ENCODE data around the gene ACAP3.

ACAP3 gene

DNA sequence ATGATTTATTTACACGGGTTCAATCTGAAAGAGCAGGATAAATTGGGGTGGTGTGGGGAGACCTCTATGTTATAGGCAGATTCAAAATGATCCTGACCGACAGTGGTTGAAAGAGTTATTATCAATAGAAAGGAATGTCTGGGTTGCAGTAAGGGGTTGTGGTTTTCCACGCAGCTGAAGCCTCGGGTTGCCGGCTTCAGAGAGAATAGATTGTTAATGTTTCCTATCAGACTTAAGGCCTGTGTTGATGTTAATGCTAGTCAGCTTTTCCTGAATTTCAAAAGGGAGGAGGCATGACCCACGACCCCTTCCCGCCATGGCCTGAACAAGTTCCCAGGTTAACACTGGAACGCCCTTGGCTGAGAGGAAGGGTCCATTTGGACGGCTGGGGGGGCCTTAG lies 31.9 kb downstream of the ACAP3 start:
- Histone ChIP-seq H3K79me2 (ENCODE audit: low read length) (peaks cover 28% of the 10 kb centered on the region), H3K4me2 (ENCODE audit: low read length) (no peak overlapping the region), H3K36me3 (replicated peaks; ENCODE audit: low read depth, low read length) (peaks cover 10% of the 10 kb centered on the region), H3K27me3 (ENCODE audit: low read depth, low read length) (no peaks in the 10 kb centered on the region), H3K9ac (ENCODE audit: low read length) (no peak overlapping the region), H2AFZ (ENCODE audit: low read depth, low read length) (no peak overlapping the region), H3K4me1 (ENCODE audit: low read length) (peaks cover 19% of the 10 kb centered on the region), H3K4me3 (ENCODE audit: low read length) (no peak overlapping the region), H3K27ac (ENCODE audit: low read length) (no peak overlapping the region), H4K20me1 (ENCODE audit: insufficient read depth, low read length) (peaks cover 20% of the 10 kb centered on the region), H3K9me3 (ENCODE audit: insufficient read depth, low read length) (no peaks in the 10 kb centered on the region)
- TF ChIP-seq, protein P1, sequence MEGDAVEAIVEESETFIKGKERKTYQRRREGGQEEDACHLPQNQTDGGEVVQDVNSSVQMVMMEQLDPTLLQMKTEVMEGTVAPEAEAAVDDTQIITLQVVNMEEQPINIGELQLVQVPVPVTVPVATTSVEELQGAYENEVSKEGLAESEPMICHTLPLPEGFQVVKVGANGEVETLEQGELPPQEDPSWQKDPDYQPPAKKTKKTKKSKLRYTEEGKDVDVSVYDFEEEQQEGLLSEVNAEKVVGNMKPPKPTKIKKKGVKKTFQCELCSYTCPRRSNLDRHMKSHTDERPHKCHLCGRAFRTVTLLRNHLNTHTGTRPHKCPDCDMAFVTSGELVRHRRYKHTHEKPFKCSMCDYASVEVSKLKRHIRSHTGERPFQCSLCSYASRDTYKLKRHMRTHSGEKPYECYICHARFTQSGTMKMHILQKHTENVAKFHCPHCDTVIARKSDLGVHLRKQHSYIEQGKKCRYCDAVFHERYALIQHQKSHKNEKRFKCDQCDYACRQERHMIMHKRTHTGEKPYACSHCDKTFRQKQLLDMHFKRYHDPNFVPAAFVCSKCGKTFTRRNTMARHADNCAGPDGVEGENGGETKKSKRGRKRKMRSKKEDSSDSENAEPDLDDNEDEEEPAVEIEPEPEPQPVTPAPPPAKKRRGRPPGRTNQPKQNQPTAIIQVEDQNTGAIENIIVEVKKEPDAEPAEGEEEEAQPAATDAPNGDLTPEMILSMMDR (IDR thresholded peaks at IDR 0.05; ENCODE audit: low read depth, low read length) = no peak
- no peak for TF ChIP-seq EZH2phosphoT487 (IDR thresholded peaks at IDR 0.05; ENCODE audit: low read depth)

DNA sequence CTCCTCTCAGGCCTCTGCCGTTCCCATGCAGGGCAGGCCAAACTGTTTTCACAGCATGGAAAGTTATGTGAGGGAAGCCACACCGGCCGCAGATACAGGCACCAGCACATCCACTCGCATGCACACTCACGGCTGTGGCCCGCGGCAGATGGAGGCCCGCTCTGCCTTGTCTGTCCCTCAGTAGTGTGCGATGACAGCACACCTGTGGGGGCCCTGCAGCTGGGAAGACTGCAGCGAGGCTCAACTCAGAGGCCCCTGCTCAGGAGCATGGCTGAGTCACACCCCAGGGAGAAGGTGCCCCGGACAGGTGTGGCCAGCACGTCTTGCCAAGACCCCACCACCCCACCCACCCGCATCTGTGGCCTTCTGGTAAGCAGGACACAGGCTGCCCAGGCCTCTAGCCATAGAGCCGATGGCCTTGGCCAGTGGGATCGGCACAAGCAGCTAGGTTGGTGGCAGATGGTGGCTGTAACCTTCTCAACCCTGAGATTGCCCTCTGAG lies 32.7 kb downstream of the ACAP3 start:
- Histone ChIP-seq H3K27me3 (ENCODE audit: low read depth, low read length) (no peaks in the 10 kb centered on the region), H2AFZ (ENCODE audit: low read depth, low read length) (no peak overlapping the region), H3K27ac (ENCODE audit: low read length) (no peak overlapping the region), H3K4me2 (ENCODE audit: low read length) (peak overlapping the region; percentile 92), H4K20me1 (ENCODE audit: insufficient read depth, low read length) (peaks cover 27% of the 10 kb centered on the region), H3K79me2 (ENCODE audit: low read length) (peaks cover 37% of the 10 kb centered on the region), H3K4me1 (ENCODE audit: low read length) (peaks cover 19% of the 10 kb centered on the region), H3K36me3 (replicated peaks; ENCODE audit: low read depth, low read length) (peaks cover 10% of the 10 kb centered on the region), H3K9me3 (ENCODE audit: insufficient read depth, low read length) (no peaks in the 10 kb centered on the region), H3K4me3 (ENCODE audit: low read length) (peak overlapping the region; percentile 86; the same call in 1 of the 2 replicates), H3K9ac (ENCODE audit: low read length) (no peak overlapping the region)
- TF ChIP-seq, protein P1 (IDR thresholded peaks at IDR 0.05; ENCODE audit: low read depth, low read length) = no peak
- TF ChIP-seq EZH2phosphoT487 (IDR thresholded peaks at IDR 0.05; ENCODE audit: low read depth) = no peak

DNA sequence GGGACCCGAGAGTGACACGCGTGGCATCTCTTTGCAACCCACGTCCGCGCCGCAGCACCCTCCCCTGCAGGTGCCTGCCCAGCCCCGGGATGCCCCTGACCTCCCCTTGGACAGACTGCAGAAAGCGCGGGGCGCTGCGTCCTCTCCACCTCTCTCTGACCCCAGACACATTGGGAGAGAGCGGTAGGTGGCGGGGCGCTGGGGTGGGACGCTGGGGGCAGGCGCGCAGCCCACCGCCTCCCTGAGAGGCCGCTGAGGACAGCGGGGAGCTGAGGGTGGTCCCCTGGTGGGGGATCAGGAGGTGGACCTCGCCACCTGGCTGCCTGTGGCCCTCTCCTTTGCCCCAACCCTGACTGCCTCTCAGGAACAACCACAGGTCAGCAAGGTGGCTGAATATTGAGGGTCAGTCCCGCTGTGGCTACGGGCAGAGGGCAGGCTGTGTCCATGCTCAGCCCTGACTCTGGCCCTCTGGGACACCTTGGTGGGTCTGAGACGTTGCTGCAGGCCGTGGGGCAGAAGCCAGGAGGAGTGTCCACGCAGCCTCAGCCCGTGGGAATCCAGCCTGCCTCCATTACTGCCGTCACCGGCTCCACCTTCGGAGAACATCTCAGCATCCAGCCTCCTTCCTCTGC lies 33.3 kb downstream of the ACAP3 start:
- Histone ChIP-seq H3K27me3 (ENCODE audit: low read depth, low read length) (no peaks in the 10 kb centered on the region), H4K20me1 (ENCODE audit: insufficient read depth, low read length) (peaks cover 30% of the 10 kb centered on the region), H3K79me2 (ENCODE audit: low read length) (peaks cover 42% of the 10 kb centered on the region), H3K4me1 (ENCODE audit: low read length) (peaks cover 19% of the 10 kb centered on the region), H3K4me2 (ENCODE audit: low read length) (peak overlapping the region; percentile 92), H3K9ac (ENCODE audit: low read length) (peak overlapping the region; percentile 83), H3K9me3 (ENCODE audit: insufficient read depth, low read length) (no peaks in the 10 kb centered on the region), H3K27ac (ENCODE audit: low read length) (peak overlapping the region; percentile 25; the same call in 1 of the 2 replicates), H3K36me3 (replicated peaks; ENCODE audit: low read depth, low read length) (peaks cover 10% of the 10 kb centered on the region), H3K4me3 (ENCODE audit: low read length) (peak overlapping the region; percentile 86), H2AFZ (ENCODE audit: low read depth, low read length) (peak overlapping the region; percentile 62; the same call in 1 of the 2 replicates)
- TF ChIP-seq EZH2phosphoT487 (IDR thresholded peaks at IDR 0.05; ENCODE audit: low read depth) = no peak
- TF ChIP-seq, protein P1 (IDR thresholded peaks at IDR 0.05; ENCODE audit: low read depth, low read length) = no peak

DNA sequence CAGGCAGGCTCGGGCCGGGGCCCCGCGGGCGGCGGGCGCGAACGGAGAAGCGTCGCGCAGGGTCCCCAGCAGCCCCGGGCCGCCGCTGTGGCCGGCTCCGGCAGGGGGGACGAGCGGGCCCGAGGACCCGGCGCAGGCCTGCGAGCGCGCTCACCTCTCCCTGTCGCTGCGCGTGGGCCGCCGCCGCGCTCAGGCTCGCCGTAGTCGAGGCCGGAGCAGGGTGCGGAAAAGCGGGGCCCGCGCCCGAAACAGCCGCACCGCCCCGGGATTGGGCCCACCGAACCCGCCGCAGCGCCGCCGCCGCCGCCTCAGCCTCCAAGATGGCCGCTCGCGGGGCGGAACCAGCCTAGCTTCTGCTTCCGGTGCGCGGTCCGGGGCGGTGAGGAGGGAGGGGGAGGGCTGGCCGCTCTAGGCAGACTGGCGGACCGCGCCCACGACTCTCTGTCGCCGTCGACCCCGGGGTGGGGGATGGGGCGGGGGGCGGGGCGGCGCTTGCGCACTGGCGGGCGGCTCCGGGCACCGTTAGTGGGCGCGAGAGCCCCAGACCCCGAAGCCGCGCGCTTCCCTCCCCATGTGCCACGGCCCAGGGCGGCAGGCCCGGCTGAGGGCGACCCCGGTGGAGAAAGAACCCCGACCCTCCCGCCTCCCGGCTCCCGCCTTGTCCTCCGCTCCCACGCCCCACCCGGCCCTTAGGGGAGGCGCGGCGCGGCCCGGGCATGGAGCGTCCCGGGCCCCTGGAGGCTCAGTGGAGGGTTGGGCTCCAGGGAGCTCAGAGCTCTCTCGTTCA lies 34.0 kb downstream of the ACAP3 start, which contains the start of gene UBE2J2:
Gene UBE2J2 (minus strand): TSS at position 343 of the 787 bp plus-strand sequence. CDS start 5,862 bp downstream, outside the sequence.
- peaks cover 10% of the 10 kb centered on the region for H3K36me3 ChIP-seq (replicated peaks; ENCODE audit: low read depth, low read length)
- H3K9me3 ChIP-seq (ENCODE audit: insufficient read depth, low read length) = no peaks in the 10 kb centered on the region
- H3K27me3 ChIP-seq (ENCODE audit: low read depth, low read length) = no peaks in the 10 kb centered on the region
- H4K20me1 ChIP-seq (ENCODE audit: insufficient read depth, low read length) = peaks cover 30% of the 10 kb centered on the region
- TF ChIP-seq, protein P1 (IDR thresholded peaks at IDR 0.05; ENCODE audit: low read depth, low read length) = no peak
- no peak for TF ChIP-seq EZH2phosphoT487 (IDR thresholded peaks at IDR 0.05; ENCODE audit: low read depth)
- peak within 1 kb of the TSS; percentile 98 for H3K4me2 ChIP-seq (ENCODE audit: low read length)
- H2AFZ ChIP-seq (ENCODE audit: low read depth, low read length) = peak within 1 kb of the TSS; percentile 62; the same call in 1 of the 2 replicates
- peaks cover 49% of the 10 kb centered on the region for H3K79me2 ChIP-seq (ENCODE audit: low read length)
- peak within 1 kb of the TSS; percentile 85 for H3K9ac ChIP-seq (ENCODE audit: low read length)
- H3K4me1 ChIP-seq (ENCODE audit: low read length) = peaks cover 19% of the 10 kb centered on the region
- peak within 1 kb of the TSS; percentile 98 for H3K4me3 ChIP-seq (ENCODE audit: low read length)
- peak within 1 kb of the TSS; percentile 25; the same call in 1 of the 2 replicates for H3K27ac ChIP-seq (ENCODE audit: low read length)

Measured in OCI-LY3 (cell line).